Peyer's patch (tissue), 4 donors: ENCODE measurements around the gene SYPL2.

Experiments
- POLR2A ChIP-seq, 2 donors: fragments of 450-650 bp; IDR thresholded peaks; one replicate each; pipeline ENCODE4 v1.5.1; 2017; ENCODE audit warnings: antibody characterized with exemption in 2 of 2, mild to moderate bottlenecking in 2 of 2, moderate library complexity in 2 of 2
- TF ChIP-seq, protein P1 (sequence below), 6 experiments: fragments of 450-650 bp in 4 of 6; fragments of 200-600 bp in 2 of 6; sonication (generic) in 1 of 6; IDR thresholded peaks; one replicate each; pipeline ENCODE4 v1.5.1; 2017 to 2019; ENCODE audit warnings: antibody characterized with exemption in 6 of 6, mild to moderate bottlenecking in 3 of 6, moderate library complexity in 1 of 6

DNA sequence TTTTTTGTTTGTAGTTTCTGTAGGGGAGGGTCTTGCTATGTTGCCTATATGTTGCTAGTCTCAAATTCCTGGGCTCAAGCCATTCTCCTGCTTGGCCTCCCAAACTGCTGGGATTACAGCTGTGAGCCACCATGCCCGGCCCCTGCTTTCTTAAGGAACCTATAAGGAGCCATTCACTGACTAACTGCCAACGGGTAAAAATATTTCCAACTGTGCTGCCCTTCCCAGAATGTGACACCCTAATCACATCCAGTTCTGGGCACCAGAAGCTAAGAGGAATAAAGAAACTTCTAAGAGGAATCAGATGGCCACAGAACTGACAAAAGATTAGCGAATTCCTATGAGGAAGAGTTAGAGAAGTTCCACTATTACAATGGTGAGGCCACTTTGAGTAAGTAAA lies 6.4 kb downstream of the SYPL2 start:
- TF ChIP-seq, protein P1, sequence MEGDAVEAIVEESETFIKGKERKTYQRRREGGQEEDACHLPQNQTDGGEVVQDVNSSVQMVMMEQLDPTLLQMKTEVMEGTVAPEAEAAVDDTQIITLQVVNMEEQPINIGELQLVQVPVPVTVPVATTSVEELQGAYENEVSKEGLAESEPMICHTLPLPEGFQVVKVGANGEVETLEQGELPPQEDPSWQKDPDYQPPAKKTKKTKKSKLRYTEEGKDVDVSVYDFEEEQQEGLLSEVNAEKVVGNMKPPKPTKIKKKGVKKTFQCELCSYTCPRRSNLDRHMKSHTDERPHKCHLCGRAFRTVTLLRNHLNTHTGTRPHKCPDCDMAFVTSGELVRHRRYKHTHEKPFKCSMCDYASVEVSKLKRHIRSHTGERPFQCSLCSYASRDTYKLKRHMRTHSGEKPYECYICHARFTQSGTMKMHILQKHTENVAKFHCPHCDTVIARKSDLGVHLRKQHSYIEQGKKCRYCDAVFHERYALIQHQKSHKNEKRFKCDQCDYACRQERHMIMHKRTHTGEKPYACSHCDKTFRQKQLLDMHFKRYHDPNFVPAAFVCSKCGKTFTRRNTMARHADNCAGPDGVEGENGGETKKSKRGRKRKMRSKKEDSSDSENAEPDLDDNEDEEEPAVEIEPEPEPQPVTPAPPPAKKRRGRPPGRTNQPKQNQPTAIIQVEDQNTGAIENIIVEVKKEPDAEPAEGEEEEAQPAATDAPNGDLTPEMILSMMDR (IDR thresholded peaks at IDR 0.05): no peak
- TF ChIP-seq POLR2A (IDR thresholded peaks at IDR 0.05): no peak
